EL (cell line): ENCODE data around the gene ARL13B.
A peak's percentile ranks its signal among the peaks of the same experiment; 100 is the strongest.
"Not testable (repeated sequence)": the region's sequence is repeated elsewhere in the genome, so short reads cannot be mapped to it uniquely, and the experiment has no call there.

Source experiments
- DNase-seq: peaks from one replicate; pipeline ENCODE4 v3.0.0-alpha.2; 2016

ARL13B gene

GRCh38 chr3:93979850-93980676, at the start of gene ARL13B:
Gene ARL13B, plus strand, starts transcription at chr3:93980155. Its CDS starts 269 bp downstream, at chr3:93980424.
- DNase-seq: peak; percentile 99

DNA sequence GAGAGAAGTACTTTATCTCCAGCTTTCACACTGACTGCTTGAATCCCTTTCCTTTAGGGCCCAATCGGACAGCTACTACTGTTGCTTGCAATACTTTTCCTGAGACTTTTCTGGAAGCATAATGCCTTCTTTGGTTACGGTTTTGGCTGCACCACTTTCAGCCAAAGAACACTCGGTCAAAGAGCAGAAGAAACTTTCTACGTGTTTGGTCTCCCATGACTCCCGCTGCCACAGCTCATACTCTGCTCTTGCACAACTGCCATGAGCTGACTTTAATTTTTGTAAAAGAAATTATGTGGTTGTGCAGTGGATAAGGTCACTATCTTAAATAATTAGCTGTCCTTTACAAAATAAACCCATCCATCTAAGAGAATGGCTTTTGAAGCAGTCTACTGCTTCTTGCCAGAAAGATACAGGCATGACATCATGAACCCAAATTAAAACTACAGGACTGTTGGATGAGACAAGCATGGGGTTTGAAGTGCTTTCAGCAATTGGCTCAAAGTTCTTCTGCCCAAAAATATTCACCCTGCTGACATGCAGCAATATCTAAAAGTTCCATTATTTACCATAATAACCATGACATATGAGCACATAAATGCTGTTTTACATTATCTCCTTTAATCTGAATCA, 48.2 kb upstream of the ARL13B start:
- no peak for DNase-seq

GRCh38 chr3:93934366-93935046, 45.4 kb upstream of the ARL13B start:
- no peak for DNase-seq

DNA sequence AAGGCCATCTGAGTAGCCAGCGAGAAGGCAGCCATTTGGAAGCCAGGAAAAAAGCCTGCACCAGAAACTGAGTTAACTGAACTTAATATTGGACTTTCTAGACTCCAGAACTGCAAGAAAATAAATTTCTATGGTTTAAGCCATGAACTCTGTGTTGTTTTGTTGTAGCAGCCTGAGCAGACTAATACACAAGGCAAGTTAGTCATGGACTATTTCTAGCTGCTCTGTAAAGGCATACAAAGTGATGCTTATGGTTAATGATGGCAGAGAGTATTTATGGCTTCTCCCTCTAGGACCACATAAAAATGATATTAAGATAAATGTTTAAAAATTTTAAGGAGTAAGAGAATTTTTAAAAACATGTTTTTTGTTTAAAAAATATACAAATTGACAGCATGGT, 43.4 kb upstream of the ARL13B start:
- no peak for DNase-seq

GRCh38 chr3:93937485-93937884, 42.5 kb upstream of the ARL13B start:
- DNase-seq: not testable (repeated sequence)

DNA sequence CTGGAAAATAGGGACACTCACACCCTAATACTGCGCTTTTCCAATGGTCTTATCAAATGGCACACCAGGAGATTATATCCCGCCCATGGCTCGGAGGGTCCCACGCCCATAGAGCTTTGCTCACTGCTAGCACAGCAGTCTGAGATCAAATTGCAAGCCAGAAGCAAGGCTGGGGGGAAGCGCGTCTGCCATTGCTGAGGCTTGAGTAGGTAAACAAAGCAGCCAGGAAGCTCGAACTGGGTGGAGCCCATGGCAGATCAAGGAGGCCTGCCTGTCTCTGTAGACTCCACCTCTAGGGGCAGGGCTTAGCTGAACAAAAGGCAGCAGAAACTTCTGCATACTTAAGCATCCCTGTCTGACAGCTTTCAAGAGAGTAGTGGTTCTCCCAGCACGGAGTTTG, 30.0 kb upstream of the ARL13B start:
- DNase-seq: not testable (repeated sequence)

DNA sequence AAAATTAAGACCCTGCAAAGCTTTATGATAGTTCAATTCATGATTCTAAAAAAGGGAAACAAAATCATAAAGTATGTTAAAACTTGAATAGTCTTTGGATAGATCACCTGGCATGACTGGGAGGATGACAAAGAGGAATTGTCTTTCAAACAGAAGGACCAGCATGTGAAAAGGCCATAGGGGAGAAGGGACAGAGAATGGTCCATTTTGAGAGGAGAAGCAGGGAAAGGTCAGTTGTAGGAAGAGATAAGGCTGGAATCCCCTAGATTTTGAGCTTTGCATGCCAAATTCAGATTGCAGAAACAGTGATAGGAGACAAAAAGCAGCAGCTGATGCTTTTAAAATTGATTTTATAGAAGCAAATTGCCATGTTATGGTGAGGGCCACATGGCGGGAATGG, 18.9 kb upstream of the ARL13B start:
- DNase-seq: no peak

DNA sequence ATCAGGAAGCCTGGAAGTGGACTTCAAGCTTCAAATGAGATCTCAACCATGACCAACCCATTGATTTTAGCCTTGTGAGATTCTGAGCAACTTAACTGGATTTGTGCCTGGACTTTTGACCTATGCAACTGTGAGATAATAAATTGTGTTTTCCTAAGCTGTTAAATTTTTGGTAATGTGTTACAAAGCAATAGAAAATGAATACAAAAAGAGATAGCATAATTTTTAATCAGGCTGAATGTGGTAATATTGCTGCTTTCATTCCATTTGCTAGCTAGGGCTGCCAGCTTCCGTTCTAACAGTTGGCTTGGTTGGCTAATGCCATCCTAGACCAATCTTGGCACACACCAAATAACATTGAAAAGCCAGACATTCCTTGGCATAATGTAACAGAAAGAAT, 18.5 kb upstream of the ARL13B start:
- no peak for DNase-seq

GRCh38 chr3:93962798-93963197, 17.2 kb upstream of the ARL13B start:
- no peak for DNase-seq

DNA sequence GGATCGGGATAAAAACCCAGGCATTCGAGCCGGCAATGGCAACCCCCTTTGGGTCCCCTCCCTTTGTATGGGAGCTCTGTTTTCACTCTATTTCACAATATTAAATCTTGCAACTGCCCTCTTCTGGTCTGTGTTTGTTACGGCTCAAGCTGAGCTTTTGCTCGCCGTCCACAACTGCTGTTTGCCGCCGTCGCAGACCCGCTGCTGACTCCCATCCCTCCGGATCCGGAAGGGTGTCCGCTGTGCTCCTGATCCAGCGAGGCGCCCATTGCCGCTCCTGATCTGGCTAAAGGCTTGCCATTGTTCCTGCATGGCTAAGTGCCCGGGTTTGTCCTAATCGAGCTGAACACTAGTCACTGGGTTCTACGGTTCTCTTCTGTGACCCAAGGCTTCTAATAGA, 14.8 kb upstream of the ARL13B start:
- DNase-seq: not testable (repeated sequence)

- DNase-seq: peak; percentile 63
These were observed 10.5 kb upstream of the ARL13B start for GRCh38 chr3:93969443-93969842.

- no peak for DNase-seq
These were observed 10.0 kb upstream of the ARL13B start for GRCh38 chr3:93969997-93970396.

GRCh38 chr3:93973131-93974126, 6.5 kb upstream of the ARL13B start, which contains the start of gene PROS1:
Gene PROS1, minus strand, starts transcription at chr3:93973896. Its CDS starts 147 bp downstream, at chr3:93973749.
- DNase-seq: peak; percentile 79

GRCh38 chr3:93981649-93982048, 1.7 kb downstream of the ARL13B start:
- DNase-seq: no peak

DNA sequence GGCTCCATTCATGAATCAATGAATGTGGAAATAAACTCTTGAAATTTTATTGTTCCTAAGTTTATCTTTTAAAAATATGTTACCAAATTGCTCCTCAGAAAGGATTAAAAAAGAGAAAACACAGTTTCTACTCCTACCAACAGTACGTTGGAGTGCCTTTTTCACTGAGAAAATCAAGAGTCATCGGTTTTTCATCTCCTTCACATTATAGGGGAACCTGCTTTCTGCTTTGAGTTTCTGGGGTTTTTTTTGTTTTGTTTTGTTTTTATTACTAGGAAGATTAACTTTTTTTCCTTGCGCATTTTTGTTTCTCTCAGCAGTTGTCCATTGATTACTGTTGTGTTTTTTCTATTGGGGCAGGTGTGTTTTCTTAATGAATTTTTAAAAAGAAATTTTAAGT, 3.5 kb downstream of the ARL13B start:
- DNase-seq: no peak

DNA sequence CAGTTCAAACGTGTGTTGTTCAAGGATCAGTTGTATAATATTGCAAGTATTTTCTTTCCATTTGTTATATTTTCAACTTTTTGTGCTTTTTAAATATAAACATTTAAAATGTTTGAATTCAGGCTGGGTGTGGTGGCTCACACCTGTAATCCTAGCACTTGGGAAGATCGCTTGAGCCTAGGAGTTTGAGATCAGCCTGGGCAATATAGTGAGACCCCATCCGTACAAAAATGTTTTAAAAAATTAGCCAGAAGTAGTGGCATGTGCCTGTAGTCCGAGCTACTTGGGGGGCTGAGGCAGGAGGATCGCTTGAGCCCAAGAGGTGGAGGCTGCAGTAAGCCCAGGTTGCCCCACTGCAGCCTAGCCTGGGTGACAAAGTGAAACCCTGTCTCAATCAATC, 4.7 kb downstream of the ARL13B start:
- no peak for DNase-seq

- peak; percentile 4 for DNase-seq
These were observed 8.3 kb downstream of the ARL13B start for GRCh38 chr3:93988283-93988682.

- DNase-seq: no peak
These were observed 8.8 kb downstream of the ARL13B start for GRCh38 chr3:93988764-93989163.

- DNase-seq: no peak
These were observed 9.3 kb downstream of the ARL13B start for GRCh38 chr3:93989241-93989640.

DNA sequence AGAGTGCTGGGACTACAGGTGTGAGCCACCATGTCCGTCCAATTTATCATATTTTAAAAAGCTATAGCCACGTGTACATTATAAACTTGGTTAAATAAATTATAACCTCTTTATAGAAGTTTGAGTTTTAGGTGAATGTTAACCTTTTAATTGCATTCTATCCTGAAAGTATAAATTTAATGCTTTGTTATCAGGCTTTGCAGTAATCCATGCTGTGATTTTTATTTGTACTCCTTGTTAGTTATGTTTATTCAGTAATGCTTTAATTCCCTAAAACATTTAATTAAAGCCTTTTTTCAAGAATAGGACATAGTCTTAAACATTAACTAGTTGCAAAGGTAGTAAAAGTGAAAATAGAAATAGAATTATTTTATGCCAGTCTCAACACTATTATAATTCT, 11.7 kb downstream of the ARL13B start:
- DNase-seq: no peak

GRCh38 chr3:93992207-93992606, 12.3 kb downstream of the ARL13B start:
- DNase-seq: no peak

- DNase-seq: peak; percentile 8
These were observed 14.1 kb downstream of the ARL13B start for GRCh38 chr3:93994056-93994455.
